T-cell (primary cell): ENCODE measurements around the gene TMC8. TPM values are rescaled to one million over a fixed set of nuclear protein-coding genes. Genes with fewer than 3 reads are reported as not detected.

Experiments used
- total RNA-seq, 35 experiments: library from RNA in 6 of 35; stranded (reverse) in 6 of 35; fragments of 120-200 nt in 1 of 35; gene quantifications; one replicate each; pipeline versions ENCODE4 v1.2.1 to v1.2.4 and lab custom pipeline; 2013 to 2026

TMC8 gene
- total RNA-seq, 5 donors from 2014 or later (not counting 1 experiment from before 2014, with no cell fraction given): 301 to 631 (median 431) TPM

Other genes starting within 250 kb of the TMC8 start
- gene TNRC6C, start 172.1 kb upstream of the TMC8 start, total RNA-seq: 100 to 1,000 TPM in 1 of 5 donors, 10 to 100 TPM in 4; 87.1 to 116 (median 94.3) TPM
- 100 to 1,000 TPM; 616 to 847 (median 698) TPM for gene TMC6, start 2.0 kb upstream of the TMC8 start, total RNA-seq
- gene C17orf99, start 15.6 kb downstream of the TMC8 start, total RNA-seq: under 1 TPM in 1 of 5 donors, not detected in 4; 0.73 TPM
- gene SYNGR2, start 37.8 kb downstream of the TMC8 start, total RNA-seq: 10 to 100 TPM; 56.0 to 86.3 (median 74.6) TPM
- gene TK1, start 56.3 kb downstream of the TMC8 start, total RNA-seq: 1 to 10 TPM; 1.6 to 3.3 (median 2.2) TPM
- 1 to 10 TPM; 2.3 to 5.9 (median 3.4) TPM for gene AFMID, start 56.6 kb downstream of the TMC8 start, total RNA-seq
- 1 to 10 TPM in 3 of 5 donors, under 1 TPM in 2; 0.67 to 1.9 (median 1.3) TPM for gene BIRC5, start 83.5 kb downstream of the TMC8 start, total RNA-seq
- gene TMEM235, start 100.9 kb downstream of the TMC8 start, total RNA-seq: not detected
- 100 to 1,000 TPM in 2 of 5 donors, 10 to 100 TPM in 3; 14.2 to 248 (median 19.9) TPM for gene SOCS3, start 229.3 kb downstream of the TMC8 start, total RNA-seq
- gene PGS1, start 247.9 kb downstream of the TMC8 start, total RNA-seq: 10 to 100 TPM; 60.5 to 87.2 (median 78.9) TPM